ENCODE measurements around the gene ATP9B. TPM values are rescaled to one million over a fixed set of nuclear protein-coding genes. Genes with fewer than 3 reads are reported as not detected.

The ATP9B gene
- total RNA-seq, 1 experiment from 2014 or later = 20.9 TPM

DNA sequence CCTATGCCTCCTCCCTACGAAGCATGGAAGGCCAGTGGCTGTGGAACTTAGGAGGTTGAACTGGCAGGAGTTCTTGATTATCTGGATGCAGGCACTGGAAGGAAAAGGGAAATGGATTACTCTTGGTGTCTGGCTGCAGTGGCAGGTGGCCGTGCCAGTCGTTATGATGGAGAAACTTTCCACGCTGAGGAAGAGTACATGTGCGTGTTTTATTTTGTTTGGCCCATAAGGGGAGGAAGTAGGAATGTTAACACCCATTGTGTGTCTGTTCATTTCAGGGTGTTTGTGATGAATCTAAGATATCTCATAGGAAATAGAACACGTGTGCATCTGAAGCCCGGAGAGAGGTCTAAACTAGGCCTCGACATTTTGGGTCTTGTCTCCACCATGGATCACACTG, 203.7 kb downstream of the ATP9B start:
- H3K79me1 ChIP-seq (ENCODE audit: insufficient read depth, low read depth, low read length, poor library complexity, severe bottlenecking) = no peaks in the 10 kb centered on the region
- no CpG with 5 or more reads among the region's 8 CpGs for WGBS (ENCODE audit: extremely low coverage, insufficient read length, low lambda C conversion rate)

More for the DNA sequence above, 203.7 kb downstream of the ATP9B start:
- Histone ChIP-seq H2BK20ac (ENCODE audit: low read depth, low read length, poor library complexity, severe bottlenecking) (no peak overlapping the region), H2BK15ac (ENCODE audit: low read depth, low read length) (no peak overlapping the region), H4K20me1 (ENCODE audit: control insufficient read depth, insufficient read depth, insufficient read length) (no peaks in the 10 kb centered on the region), H3K23ac (ENCODE audit: insufficient read length, low read depth, low read length) (no peak overlapping the region), H2BK5ac (ENCODE audit: insufficient read length, low read length) (no peak overlapping the region), H3K4me2 (ENCODE audit: insufficient read depth, insufficient read length, low read length) (no peak overlapping the region), H3K9me3 (ENCODE audit: control insufficient read depth, low read depth, low read length) (no peaks in the 10 kb centered on the region), H4K8ac (replicated peaks; ENCODE audit: insufficient read length, low read depth, low read length) (no peak overlapping the region), H3K27me3 (ENCODE audit: insufficient read depth, low read length) (no peaks in the 10 kb centered on the region), H2AFZ (ENCODE audit: low read length) (no peak overlapping the region), H3K23me2 (ENCODE audit: insufficient read length, low read depth, low read length, poor library complexity, severe bottlenecking) (no peaks in the 10 kb centered on the region), H3K4ac (ENCODE audit: low read depth, low read length) (no peak overlapping the region), H2BK12ac (ENCODE audit: insufficient read length, low read depth, low read length) (no peak overlapping the region), H2BK120ac (ENCODE audit: low read depth, low read length, poor library complexity, severe bottlenecking) (no peak overlapping the region), H3K27ac (ENCODE audit: insufficient read length, low read depth, low read length) (no peak overlapping the region), H3K79me2 (ENCODE audit: insufficient read depth, low read length) (no peaks in the 10 kb centered on the region), H3K9ac (ENCODE audit: extremely low read depth, insufficient read length, low read length) (no peak overlapping the region), H2AK5ac (ENCODE audit: insufficient read length, low read length) (no peak overlapping the region), H3T11ph (ENCODE audit: low read length) (no peak overlapping the region), H3K56ac (ENCODE audit: insufficient read length, low read depth, low read length) (no peak overlapping the region), H4K5ac (ENCODE audit: insufficient read length, low read depth, low read length) (no peak overlapping the region), H3K14ac (ENCODE audit: insufficient read depth, low read length) (no peak overlapping the region), H4K91ac (ENCODE audit: insufficient read length, low read depth, low read length) (no peak overlapping the region), H3K4me1 (ENCODE audit: insufficient read depth, low read length) (no peaks in the 10 kb centered on the region; the same call in 1 of the 2 replicates), H3K18ac (ENCODE audit: insufficient read length, low read depth, low read length) (no peak overlapping the region)
- DNase-seq = no peak
- Mint-ChIP-seq H3K4me3 (no peak overlapping the region), H3K27ac (peak overlapping the region in 1 of 3 experiments; percentile 68; a peak in 3 of 7 replicates), H3K4me1 (peaks cover 11 to 13% of the 10 kb centered on the region in 2 experiments), H3K27me3 (ENCODE audit: low read depth) (no peaks in the 10 kb centered on the region), H3K9me3 (no peaks in the 10 kb centered on the region), H3K36me3 (ENCODE audit: insufficient read depth in 1 of 3, low read depth in 3 of 3) (peaks cover 0 to 7% (median 0%) of the 10 kb centered on the region in 3 experiments; a peak in 3 of 7 replicates)
- no peak for TF ChIP-seq CTCF (conservative IDR thresholded peaks at IDR 0.05)
